ENCODE data around the gene TPD52L2.

TPD52L2 gene

DNA sequence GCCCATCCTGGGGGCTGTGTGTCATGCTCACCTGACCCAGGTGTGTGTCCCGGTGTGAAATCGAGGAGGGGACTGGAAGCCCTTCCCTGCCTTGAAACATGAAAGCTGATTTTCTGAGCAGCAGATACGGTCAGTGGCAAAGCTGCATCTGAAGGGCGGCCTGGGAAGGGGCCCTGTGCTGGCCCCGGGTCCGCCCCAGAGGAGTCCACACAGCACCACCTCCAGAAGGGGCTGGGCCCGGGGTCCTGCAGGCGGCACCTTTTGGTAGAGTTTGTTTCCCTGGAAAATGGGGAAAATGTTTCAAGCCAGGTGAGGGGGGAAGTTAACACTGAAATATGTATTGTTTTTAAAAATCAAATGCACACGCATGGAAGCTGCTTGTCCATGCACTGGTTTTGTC lies 70.4 kb downstream of the TPD52L2 start:
- DNase-seq = no peak

DNA sequence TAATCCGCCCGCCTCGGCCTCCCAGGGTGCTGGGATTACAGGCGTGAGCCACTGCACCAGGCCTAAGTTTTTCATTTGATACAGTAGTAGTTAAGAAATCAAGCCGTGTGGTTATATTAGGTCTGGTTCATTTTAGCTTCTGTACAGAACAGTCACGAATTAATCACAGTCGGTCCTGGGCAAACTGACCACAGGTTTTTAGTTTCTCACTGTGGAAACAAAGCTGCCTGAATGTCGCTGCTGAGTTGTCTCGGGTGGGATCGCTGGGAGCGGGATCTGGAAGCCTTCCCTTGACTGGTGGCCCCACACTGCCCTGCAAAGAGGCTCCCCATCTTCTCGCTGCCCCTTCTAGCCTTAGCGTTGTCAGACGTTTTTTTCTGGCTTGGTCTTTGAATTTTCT lies 72.5 kb downstream of the TPD52L2 start:
- DNase-seq = no peak

- no peak for DNase-seq
Observed at GRCh38 chr20:63939061-63939935, 74.2 kb downstream of the TPD52L2 start.

GRCh38 chr20:63940071-63940471 lies 75.0 kb downstream of the TPD52L2 start:
- DNase-seq = no peak

DNA sequence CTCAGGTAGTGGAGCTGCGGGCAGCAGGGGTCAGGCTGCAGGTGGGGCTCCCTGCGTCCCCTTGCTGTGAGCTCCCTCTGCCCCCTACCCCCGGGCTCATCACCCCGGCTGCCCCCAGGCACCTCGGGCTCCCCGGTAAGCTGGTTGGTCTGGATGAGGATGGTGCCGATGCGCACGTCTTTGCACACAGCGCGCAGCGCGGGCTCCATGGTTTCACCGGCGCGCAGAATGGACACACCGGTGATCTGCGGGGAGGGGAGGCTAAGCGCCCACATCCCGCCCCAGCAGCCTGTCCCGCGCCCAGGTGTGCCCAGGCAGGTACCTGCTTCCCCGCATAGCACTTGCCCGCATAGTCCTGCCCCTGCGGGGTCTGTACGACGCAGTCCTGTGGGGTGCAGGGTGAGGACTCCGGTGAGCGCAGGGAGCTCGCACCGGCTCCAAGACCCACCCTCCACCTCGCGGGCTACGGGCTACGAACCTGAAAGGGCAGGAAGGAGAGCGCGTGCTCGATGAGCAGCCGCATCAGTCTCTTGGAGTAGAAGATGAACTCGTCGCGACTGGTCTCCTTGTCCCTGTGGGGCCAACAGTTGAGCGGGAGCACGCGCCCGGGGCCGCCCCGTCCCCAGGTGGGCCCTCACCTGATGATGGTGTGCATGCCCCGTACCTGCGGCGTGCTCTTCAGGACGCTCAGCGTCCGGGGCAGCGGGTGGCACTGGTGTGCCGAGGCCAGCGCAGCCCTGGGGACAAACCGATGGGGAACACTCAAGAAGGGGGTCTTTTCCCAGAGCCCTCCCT lies 75.6 kb downstream of the TPD52L2 start:
- no peak for DNase-seq

Data from NCI-H748 treated with DMSO at 0.1 percent for 48 hours (cell line).